Spleen (tissue), 7 donors: Measurements from ENCODE around the gene SLC28A2.

Experiments used
- POLR2A ChIP-seq, 3 donors: fragments of 450-650 bp; IDR thresholded peaks; one replicate each; pipeline ENCODE4 v1.5.1; 2017; ENCODE audit warnings: antibody characterized with exemption in 3 of 3, mild to moderate bottlenecking in 1 of 3
- TF ChIP-seq, protein P1 (sequence below), 11 experiments: fragments of 200-600 bp in 7 of 11; fragments of 450-650 bp in 4 of 11; sonication (generic) in 4 of 11; IDR thresholded peaks in 8 of 11; conservative IDR thresholded peaks in 3 of 11; 1 replicate in 7 of 11; 2 replicates in 4 of 11; pipeline versions ENCODE4 v1.4.0 to v1.8.0; 2016 to 2021; ENCODE audit warnings: antibody characterized with exemption in 11 of 11, inconsistent platforms in 4 of 11, mild to moderate bottlenecking in 1 of 11
- donor health status: DM: no; HTN: no; CAD: no; lungs with moderate emphysema.
- donor health status: DM: no; HTN: no; CAD: no.
- donor health status: DM: no; HTN: no; CAD: no.

DNA sequence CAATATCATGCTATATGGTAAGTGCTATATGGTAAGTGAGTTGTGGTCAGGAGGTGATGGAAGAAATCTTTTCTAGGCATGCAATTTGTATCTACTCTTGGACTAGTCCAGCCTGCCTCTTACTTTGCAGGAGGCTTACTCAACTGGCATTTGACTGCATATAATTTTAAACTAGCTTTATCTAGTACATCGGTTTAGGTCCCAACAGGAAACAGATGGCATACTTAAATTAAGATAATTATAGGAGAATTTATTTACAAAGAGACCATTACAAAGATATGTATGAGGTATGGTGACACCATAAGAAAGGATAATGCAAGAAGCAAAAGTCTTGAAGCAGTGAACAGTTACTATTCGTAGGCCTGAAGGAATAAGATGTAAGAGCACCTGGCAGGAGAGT lies 7.8 kb downstream of the SLC28A2 start:
- TF ChIP-seq, protein P1, sequence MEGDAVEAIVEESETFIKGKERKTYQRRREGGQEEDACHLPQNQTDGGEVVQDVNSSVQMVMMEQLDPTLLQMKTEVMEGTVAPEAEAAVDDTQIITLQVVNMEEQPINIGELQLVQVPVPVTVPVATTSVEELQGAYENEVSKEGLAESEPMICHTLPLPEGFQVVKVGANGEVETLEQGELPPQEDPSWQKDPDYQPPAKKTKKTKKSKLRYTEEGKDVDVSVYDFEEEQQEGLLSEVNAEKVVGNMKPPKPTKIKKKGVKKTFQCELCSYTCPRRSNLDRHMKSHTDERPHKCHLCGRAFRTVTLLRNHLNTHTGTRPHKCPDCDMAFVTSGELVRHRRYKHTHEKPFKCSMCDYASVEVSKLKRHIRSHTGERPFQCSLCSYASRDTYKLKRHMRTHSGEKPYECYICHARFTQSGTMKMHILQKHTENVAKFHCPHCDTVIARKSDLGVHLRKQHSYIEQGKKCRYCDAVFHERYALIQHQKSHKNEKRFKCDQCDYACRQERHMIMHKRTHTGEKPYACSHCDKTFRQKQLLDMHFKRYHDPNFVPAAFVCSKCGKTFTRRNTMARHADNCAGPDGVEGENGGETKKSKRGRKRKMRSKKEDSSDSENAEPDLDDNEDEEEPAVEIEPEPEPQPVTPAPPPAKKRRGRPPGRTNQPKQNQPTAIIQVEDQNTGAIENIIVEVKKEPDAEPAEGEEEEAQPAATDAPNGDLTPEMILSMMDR (IDR thresholded peaks at IDR 0.05 in 8 of 11, conservative IDR thresholded peaks at IDR 0.05 in 3 of 11), result no peak
- no peak for TF ChIP-seq POLR2A (IDR thresholded peaks at IDR 0.05)
